ENCODE data around the gene AGPAT1.
"Not testable (repeated sequence)": the region's sequence is repeated elsewhere in the genome, so short reads cannot be mapped to it uniquely, and the experiment has no call there.

Gene AGPAT1, protein sequence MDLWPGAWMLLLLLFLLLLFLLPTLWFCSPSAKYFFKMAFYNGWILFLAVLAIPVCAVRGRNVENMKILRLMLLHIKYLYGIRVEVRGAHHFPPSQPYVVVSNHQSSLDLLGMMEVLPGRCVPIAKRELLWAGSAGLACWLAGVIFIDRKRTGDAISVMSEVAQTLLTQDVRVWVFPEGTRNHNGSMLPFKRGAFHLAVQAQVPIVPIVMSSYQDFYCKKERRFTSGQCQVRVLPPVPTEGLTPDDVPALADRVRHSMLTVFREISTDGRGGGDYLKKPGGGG

DNA sequence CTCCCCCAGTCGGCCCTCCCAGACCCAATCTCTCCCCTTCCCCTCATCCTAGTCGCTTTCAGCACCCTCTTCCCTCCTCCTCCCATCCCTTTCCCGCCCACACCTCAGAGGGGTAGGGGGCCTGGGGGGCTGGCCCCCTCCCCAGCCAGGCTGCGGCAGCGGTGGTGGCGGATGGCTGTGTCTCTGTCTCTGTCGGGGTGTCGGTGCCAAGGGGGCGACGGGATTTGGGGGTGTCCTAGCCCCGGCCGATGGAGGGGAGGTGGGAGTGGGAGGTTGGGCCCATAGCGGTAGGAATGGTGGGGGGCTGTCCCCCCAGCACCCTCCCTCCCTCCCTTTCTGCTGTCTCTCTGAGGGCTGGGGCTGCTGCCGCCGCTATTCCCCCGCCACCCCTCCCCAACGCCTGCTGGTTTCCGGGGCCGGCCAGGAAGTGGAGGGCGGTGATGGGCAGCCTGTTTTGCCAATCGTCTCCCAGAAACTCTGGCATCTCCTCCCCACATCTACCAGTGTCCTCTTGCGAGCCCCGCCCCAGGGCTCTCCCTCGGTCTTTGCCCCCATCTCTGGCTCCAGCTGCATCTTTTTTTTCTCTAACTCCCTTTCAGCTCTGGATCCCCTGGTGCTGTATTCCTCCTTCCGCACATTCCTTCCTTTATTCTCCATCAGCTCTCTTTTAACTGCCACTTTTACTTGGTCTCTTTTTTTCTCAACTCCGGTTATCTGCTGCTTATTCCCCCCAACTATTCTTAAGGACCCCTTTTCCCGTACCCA is at the start of gene AGPAT1:
TSS of gene AGPAT1 (minus strand) at position 374 of the 765 bp plus-strand sequence. CDS start 4,588 bp downstream, outside the sequence.
- DNase-seq = peak; percentile 85

- no peak for DNase-seq
Measured at GRCh38 chr6:32224696-32225095, 48.8 kb upstream of the AGPAT1 start.

DNA sequence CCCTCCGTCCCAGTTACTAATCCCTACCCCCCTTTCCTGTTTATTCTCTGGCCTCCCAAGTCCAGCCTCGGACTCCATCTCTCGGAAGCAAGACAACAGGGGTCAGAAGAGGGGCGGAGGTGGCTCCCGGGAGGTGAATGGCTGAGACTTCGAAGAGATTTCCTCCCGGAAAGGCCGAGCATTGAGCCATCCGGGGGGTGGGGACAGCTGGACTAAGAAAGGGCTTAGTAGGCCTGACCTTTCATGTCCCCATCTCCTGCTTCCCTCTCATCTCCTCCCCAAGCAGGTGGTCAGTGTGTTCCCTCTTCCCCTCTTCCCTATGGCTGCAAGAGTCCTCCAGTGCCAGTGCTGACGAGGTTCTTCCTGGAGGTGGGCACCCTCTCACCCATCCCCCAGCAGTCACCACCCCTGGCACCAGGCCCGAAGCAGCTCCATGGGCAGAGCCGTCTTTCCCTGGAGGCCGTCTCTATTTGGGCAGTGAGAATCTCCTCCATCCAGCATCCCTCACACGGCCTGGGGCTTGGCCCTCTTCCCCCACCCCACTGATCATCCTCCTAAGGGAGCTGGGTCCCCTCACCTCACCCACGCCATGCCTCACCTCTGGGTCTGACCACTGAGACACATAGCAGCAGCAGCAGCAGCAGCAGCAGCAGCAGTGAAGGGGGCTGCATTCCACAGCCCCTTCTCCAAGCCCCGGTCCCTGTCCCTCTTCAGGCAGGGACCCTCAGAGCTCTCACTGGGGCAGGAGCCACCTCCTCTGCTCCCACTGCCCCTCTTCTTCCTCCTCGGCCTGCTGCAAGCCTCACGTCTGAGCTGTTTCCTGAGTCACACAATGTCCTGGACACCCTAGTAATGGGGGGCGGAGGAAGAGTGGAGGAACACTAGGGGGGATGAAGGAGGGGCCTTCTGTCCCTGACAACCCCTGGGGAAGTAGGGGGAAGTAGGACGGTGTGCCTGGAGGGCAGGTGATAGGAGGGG is 47.7 kb upstream of the AGPAT1 start, which contains the start of gene NOTCH4:
TSS of gene NOTCH4 (minus strand) at position 810 of the 978 bp plus-strand sequence. CDS start at position 671, 139 bp downstream.
- no peak for DNase-seq

DNA sequence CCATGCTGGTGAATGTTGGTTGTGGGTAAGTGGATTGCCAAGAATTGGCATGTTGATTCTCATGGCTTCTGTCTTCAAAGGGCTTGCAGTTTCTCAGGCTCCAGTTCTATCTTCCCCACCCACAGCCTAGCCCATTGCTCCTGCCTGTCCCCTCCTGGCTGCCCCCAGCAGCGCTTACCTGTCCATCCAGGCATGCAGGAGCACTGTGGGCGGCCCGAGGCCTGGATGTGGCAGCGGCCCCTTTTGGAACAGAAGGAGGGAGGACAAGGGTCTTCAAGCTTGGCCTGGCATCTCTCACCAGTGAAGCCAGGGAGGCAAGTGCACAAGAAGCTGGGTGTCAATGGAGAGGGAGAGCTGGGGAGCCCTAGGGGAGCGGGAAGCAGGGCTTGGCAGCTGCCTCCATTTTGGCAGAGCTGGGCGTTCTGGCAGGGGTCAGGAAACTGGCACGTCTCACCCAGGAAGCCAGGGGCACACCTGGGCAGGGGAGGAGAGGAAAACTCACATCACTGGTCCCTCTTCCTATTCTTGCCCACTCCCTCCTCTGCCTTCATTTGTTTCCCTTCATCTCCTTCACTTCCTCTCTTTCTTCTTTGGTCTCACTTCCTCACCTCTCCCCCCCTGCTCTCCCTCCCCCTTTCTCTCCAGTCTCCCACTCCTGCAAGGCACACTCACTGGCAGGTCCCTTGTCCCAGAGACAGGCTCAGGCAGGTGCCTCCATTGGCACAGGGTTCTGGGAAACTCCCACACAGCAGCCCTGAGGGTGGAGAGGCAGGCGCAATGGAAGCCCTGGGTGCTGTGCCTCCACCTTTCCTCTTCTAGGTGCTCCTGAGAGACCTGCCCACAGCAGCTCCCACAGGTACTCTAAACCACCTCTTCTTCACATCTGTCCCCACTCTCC is 46.7 kb upstream of the AGPAT1 start:
- DNase-seq = no peak

DNA sequence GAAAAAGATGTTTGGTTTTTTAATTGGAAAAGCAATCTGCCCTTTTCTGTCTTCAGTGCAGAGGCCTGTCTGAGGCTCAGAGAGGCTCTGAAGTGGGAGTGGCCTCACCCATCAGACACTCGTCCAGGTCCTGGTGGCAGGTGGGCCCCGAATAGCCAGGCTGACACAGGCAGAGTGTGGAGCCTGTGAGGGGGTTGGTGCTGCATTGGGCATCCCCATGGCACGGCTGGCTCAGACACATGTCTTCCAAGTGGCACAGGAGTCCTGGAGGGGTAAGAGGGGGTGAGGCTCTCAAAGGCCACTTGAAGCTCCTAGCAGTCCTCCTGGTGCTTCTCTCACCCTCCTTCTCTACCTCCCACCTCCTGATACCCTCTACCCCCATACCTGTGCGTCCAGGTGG is 44.1 kb upstream of the AGPAT1 start:
- DNase-seq = no peak

DNA sequence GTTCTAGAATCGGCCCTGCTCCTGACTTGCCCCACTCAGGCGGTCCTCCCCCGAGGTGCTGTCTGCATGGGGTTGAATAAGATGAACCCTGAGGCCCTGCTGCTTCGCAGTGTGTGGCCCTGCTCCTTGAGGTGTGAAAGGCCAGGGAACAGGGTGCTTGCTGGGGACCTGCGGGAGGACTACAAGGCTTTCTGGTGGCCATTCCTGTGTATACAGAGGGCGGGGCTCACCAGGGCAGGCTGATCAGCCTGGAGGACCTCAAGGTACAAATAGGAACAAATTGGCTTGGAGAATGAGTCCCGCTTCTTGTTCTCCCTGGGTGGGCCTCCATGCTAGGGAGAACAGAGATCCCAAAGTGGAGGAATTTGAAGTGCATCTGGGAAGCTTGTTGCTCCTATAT is 42.3 kb upstream of the AGPAT1 start:
- DNase-seq = no peak

DNA sequence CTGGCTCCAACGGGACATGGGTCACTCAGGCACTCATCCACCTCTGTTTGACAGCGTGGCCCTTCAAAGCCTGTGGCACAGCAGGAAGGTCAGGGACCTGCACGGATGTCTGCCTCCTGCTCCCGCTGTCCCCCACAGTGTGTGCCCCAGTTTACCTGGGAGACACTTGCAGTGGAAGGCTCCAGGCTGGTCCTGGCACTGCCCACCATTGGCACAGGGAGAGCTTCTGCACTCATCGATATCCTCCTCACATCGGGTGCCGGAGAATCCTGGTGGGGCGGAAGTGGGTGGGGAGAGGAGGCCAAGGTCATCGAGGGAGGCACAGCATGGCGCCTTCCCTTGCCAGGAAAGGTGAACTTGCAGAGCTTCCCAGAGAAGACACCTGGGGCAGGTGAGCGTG is 41.1 kb upstream of the AGPAT1 start:
- no peak for DNase-seq

- DNase-seq = no peak
Measured at GRCh38 chr6:32216285-32216684, 40.4 kb upstream of the AGPAT1 start.

- no peak for DNase-seq
Measured at GRCh38 chr6:32215617-32216016, 39.7 kb upstream of the AGPAT1 start.

- DNase-seq = no peak
Measured at GRCh38 chr6:32214126-32214525, 38.2 kb upstream of the AGPAT1 start.

GRCh38 chr6:32213649-32214048 is 37.8 kb upstream of the AGPAT1 start:
- no peak for DNase-seq

GRCh38 chr6:32212076-32212760 is 36.3 kb upstream of the AGPAT1 start:
- DNase-seq = no peak

GRCh38 chr6:32211432-32211831 is 35.5 kb upstream of the AGPAT1 start:
- not testable (repeated sequence) for DNase-seq

DNA sequence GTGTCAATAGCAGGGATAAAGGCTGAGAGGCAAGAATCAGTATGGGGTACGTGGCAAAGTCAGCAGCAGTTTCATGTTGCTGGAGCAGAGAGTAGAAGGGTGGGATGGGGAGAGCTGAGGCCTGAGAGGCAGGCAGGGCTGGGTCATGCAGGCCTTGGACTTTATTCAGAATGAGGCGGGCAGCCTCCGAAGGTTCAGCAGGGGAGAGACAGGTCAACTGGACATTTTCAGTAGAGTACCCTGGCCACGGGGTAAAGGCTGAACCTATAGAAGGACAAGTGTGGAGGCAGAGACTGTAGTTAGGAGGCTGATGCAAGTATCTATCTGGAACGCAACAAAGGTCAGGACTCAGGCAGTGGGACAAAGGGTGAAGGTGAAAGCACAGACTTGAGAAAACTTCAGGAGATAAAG is 34.3 kb upstream of the AGPAT1 start:
- DNase-seq = no peak

- no peak for DNase-seq
Measured at GRCh38 chr6:32208996-32209395, 33.1 kb upstream of the AGPAT1 start.

DNA sequence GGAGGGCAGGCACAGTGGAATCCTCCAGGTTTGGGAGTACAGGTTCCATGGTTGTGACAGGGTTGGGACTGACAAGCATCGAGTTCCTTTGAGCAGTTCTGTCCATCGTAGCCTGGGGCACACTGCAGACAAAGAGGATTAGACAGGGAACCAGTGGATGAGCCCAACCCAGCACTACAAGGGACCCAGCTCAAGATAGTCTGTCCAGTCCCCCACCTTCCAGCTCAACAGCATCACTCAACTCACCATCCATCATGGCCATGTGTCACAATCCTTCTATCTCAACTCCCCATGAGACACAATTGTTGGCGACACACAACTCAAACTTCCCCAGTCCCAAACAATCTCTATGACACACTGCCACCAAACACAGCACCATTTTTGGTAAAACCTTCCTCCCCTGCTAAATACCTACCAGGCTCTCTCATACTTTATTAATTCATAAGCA is 28.4 kb upstream of the AGPAT1 start:
- DNase-seq = no peak

DNA sequence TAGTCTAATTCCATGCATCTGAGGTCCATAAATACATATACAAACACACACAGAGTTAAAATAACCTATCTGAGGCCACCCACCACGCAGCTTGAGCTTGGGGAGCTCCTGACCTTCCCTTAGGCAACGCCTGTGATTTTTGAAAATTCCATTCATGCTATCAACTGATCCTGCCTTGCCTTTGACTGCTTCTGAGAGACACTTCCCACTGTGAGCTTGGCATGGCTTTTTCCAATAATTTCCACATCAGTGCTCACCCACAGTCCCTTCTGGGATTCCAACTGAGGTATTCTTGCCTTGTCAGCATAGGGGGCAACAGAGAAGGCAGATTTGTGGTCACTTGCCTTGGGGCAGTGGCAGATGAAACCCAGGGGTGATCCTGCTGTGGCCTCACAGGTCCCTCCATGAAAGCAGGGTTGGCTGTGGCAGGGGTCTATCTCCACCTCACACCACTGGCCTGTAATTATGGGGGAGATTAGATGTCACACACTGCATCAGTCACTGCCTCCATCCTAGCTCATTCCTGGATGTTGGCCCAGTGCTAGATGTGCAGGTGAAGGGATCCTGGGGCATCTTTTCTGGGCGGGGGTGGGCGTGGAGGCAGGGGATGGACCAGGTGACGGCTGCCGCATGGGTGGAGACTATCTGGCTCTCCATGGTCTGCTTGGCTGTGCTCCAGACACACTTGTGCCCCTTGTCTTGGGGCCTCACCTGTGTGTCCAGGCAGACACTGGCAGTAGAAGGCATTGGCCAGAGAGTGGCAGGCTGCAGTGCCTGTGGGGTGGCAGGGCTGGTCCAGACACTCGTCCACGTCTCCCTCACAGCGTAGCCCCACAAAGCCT is 27.8 kb upstream of the AGPAT1 start:
- no peak for DNase-seq

GRCh38 chr6:32202186-32202585 is 26.3 kb upstream of the AGPAT1 start:
- no peak for DNase-seq

DNA sequence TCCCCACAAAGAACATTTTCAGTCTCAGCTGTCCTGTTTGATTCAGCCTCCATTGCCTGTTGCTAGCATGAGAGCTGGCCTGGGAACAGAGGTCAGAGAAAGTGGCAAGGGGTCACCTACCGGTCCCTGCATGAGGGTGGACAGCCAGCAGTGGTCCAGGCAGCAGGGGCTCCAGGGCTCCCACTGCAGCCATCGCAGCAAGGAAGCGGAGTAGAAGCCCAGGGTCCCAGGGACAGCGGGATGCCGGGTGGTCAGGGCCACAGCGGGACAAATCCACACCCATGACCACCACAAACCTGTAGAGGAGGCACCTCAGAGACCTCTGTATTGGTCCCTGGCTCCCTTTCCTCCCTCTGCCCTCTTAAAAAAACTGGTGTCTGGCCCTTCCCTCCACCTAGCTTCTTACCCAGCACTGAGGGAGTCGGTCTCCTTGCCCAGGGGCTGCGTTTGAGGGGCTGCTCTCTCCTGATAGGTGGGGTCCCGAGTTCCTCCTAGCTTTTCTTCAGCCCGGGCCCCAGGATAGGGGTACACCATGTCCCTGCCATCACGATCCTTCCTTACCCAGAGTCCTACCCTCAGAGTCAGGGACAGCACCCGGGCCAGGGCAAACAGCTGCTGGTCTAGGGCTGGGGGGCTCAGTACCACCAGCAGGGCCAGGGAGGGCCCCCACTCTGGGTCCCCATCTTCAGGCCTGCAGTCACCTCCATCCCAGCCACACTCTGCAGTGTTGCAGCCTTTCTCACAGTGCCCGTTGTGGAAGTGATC is 25.0 kb upstream of the AGPAT1 start:
- no peak for DNase-seq

DNA sequence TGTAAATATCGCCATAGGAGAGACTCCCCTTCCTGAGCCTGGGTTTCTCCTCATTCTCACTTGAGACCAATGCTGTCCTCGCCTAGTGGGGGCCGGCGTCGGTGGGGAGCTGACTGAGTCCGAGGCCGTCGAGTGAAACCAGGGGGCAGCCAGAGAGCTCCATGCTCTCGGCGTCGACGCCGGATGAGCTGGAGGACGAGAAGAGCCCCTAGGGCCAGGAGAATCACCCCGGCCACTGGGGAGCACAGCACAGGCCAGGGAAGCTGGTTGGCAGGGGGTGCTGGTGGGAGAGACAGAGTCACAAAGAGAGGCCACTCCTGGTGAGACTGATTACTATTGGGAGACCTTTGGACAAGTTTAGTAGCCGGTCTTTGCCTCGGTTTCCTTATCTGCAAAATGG is 23.0 kb upstream of the AGPAT1 start:
- DNase-seq = no peak

Measured in NCI-H1092 (cell line).